Measurements from ENCODE around the gene FARSA. TPM values are rescaled to one million over a fixed set of nuclear protein-coding genes. Genes with fewer than 3 reads are reported as not detected.
A peak's percentile ranks its signal among the peaks of the same experiment; 100 is the strongest.

The FARSA gene
- total and polyA plus RNA-seq, 2 of the 13 experiments (the other 11 are each of a cell fraction or from before 2014, with no cell fraction given) = 25.9 to 72.0 TPM

GRCh38 chr19:12945479-12946091 lies 12.1 kb upstream of the FARSA start, which contains the start of gene RAD23A (continued):
- TF ChIP-seq, protein P1, sequence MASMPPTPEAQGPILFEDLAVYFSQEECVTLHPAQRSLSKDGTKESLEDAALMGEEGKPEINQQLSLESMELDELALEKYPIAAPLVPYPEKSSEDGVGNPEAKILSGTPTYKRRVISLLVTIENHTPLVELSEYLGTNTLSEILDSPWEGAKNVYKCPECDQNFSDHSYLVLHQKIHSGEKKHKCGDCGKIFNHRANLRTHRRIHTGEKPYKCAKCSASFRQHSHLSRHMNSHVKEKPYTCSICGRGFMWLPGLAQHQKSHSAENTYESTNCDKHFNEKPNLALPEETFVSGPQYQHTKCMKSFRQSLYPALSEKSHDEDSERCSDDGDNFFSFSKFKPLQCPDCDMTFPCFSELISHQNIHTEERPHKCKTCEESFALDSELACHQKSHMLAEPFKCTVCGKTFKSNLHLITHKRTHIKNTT (CRISPR knock-in tag; IDR thresholded peaks at IDR 0.05) = no peak
- TF ChIP-seq ARNT (IDR thresholded peaks at IDR 0.05) (no peak), ZNF773 (CRISPR knock-in tag; IDR thresholded peaks at IDR 0.05; ENCODE audit: borderline replicate concordance) (peak; percentile 72; the same call in 1 of the 2 replicates), ZBTB14 (CRISPR knock-in tag; IDR thresholded peaks at IDR 0.05) (peak; percentile 99), ZNF235 (CRISPR knock-in tag; IDR thresholded peaks at IDR 0.05; ENCODE audit: borderline replicate concordance) (no peak), ZNF230 (CRISPR knock-in tag; IDR thresholded peaks at IDR 0.05) (no peak), ZNF570 (CRISPR knock-in tag; IDR thresholded peaks at IDR 0.05; ENCODE audit: borderline replicate concordance) (no peak), ZC3H13 (CRISPR knock-in tag; IDR thresholded peaks at IDR 0.05) (peak; percentile 80; the same call in 1 of the 2 replicates), REXO4 (CRISPR knock-in tag; IDR thresholded peaks at IDR 0.05; ENCODE audit: borderline replicate concordance) (no peak), HNF4G (IDR thresholded peaks at IDR 0.05; ENCODE audit: borderline replicate concordance, low read depth, low read length) (0 out of 2 replicates have a peak, but pooled peaks have one; percentile 29), HNF4G (CRISPR knock-in tag; IDR thresholded peaks at IDR 0.05; ENCODE audit: borderline replicate concordance, low read depth) (peak; percentile 65), ELF3 (CRISPR knock-in tag; IDR thresholded peaks at IDR 0.05) (peak; percentile 79), CBX1 (IDR thresholded peaks at IDR 0.05; ENCODE audit: low read depth) (peak; percentile 82), MAZ (IDR thresholded peaks at IDR 0.05; ENCODE audit: borderline replicate concordance, low read depth, low read length) (0 out of 2 replicates have a peak, but pooled peaks have one; percentile 39), MAZ (CRISPR knock-in tag; IDR thresholded peaks at IDR 0.05; ENCODE audit: low read depth) (peak; percentile 90), ZNF709 (CRISPR knock-in tag; IDR thresholded peaks at IDR 0.05) (0 out of 2 replicates have a peak, but pooled peaks have one; percentile 50), CAMTA2 (CRISPR knock-in tag; IDR thresholded peaks at IDR 0.05; ENCODE audit: borderline replicate concordance) (no peak), ZNF12 (CRISPR knock-in tag; IDR thresholded peaks at IDR 0.05) (0 out of 2 replicates have a peak, but pooled peaks have one; percentile 8), MEIS2 (CRISPR knock-in tag; IDR thresholded peaks at IDR 0.05) (peak; percentile 76; the same call in 1 of the 2 replicates), GTF3A (CRISPR knock-in tag; conservative IDR thresholded peaks at IDR 0.05) (0 out of 2 replicates have a peak, but pooled peaks have one; percentile 11), POLR2AphosphoS5 (IDR thresholded peaks at IDR 0.05; ENCODE audit: low read depth, low read length) (peak; percentile 64), ZFX (CRISPR knock-in tag; IDR thresholded peaks at IDR 0.05; ENCODE audit: low read depth) (peak; percentile 73; the same call in 1 of the 2 replicates), GRHL1 (CRISPR knock-in tag; conservative IDR thresholded peaks at IDR 0.05) (no peak), RAD51 (IDR thresholded peaks at IDR 0.05; ENCODE audit: borderline replicate concordance) (peak; percentile 94), MTA1 (CRISPR knock-in tag; IDR thresholded peaks at IDR 0.05; ENCODE audit: borderline replicate concordance) (peak; percentile 71; the same call in 1 of the 2 replicates), PITX1 (CRISPR knock-in tag; IDR thresholded peaks at IDR 0.05) (peak; percentile 14; the same call in 1 of the 2 replicates)
- TF ChIP-seq, protein P2, sequence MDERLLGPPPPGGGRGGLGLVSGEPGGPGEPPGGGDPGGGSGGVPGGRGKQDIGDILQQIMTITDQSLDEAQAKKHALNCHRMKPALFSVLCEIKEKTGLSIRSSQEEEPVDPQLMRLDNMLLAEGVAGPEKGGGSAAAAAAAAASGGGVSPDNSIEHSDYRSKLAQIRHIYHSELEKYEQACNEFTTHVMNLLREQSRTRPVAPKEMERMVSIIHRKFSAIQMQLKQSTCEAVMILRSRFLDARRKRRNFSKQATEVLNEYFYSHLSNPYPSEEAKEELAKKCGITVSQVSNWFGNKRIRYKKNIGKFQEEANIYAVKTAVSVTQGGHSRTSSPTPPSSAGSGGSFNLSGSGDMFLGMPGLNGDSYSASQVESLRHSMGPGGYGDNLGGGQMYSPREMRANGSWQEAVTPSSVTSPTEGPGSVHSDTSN (CRISPR knock-in tag; IDR thresholded peaks at IDR 0.05) = no peak

Measured in HepG2 (cell line).